Hepatocyte (in vitro differentiated cells): Measurements from ENCODE around the gene GNA14. TPM values are rescaled to one million over a fixed set of nuclear protein-coding genes. Genes with fewer than 3 reads are reported as not detected.

ENCODE experiments used
- DNase-seq: peaks from one replicate; pipeline ENCODE4 v3.0.0-alpha.2; 2016; ENCODE audit warnings: low spot score
- H2AFZ ChIP-seq: fragments of 200-600 bp; sonication (generic); 2 replicates; pipeline ENCODE4 v1.6.0; 2016; ENCODE audit warnings: antibody characterized with exemption, mild to moderate bottlenecking
- H3K27ac ChIP-seq: fragments of 200-600 bp; sonication (generic); 2 replicates; pipeline ENCODE4 v1.5.1; 2016; ENCODE audit warnings: mild to moderate bottlenecking
- H3K27me3 ChIP-seq: fragments of 200-600 bp; sonication (generic); 2 replicates; pipeline ENCODE4 v1.6.1; 2016
- H3K36me3 ChIP-seq: fragments of 200-600 bp; sonication (generic); replicated peaks from 2 replicates; pipeline ENCODE4 v1.5.1; 2016; ENCODE audit warnings: low read depth; ENCODE audit not compliant: insufficient read depth
- H3K4me1 ChIP-seq: fragments of 200-600 bp; sonication (generic); 2 replicates; pipeline ENCODE4 v1.5.1; 2016; ENCODE audit warnings: mild to moderate bottlenecking, moderate library complexity; ENCODE audit not compliant: insufficient read depth
- H3K4me2 ChIP-seq: fragments of 200-600 bp; sonication (generic); 2 replicates; pipeline ENCODE4 v1.6.0; 2016
- H3K4me3 ChIP-seq: fragments of 200-600 bp; sonication (generic); 2 replicates; pipeline ENCODE4 v1.5.1; 2016; ENCODE audit warnings: mild to moderate bottlenecking
- H3K79me2 ChIP-seq: fragments of 200-600 bp; sonication (generic); 2 replicates; pipeline ENCODE4 v1.6.0; 2017; ENCODE audit warnings: mild to moderate bottlenecking
- H3K9me2 ChIP-seq: fragments of 200-600 bp; sonication (generic); replicated peaks from 2 replicates; pipeline ENCODE4 v1.6.0; 2017; ENCODE audit warnings: mild to moderate bottlenecking; ENCODE audit not compliant: insufficient read depth
- H3K9me3 ChIP-seq: fragments of 200-600 bp; sonication (generic); 2 replicates; pipeline ENCODE4 v1.5.1; 2016; ENCODE audit warnings: low read depth, mild to moderate bottlenecking
- H4K20me1 ChIP-seq: fragments of 200-600 bp; sonication (generic); 2 replicates; pipeline ENCODE4 v1.6.0; 2016; ENCODE audit warnings: mild to moderate bottlenecking; ENCODE audit not compliant: insufficient read depth, poor library complexity, severe bottlenecking
- EZH2 ChIP-seq: fragments of 200-600 bp; sonication (generic); IDR thresholded peaks from 2 replicates; pipeline ENCODE4 v1.6.1; 2016; ENCODE audit warnings: antibody characterized with exemption, mild to moderate bottlenecking, borderline replicate concordance
- EZH2phosphoT487 ChIP-seq: fragments of 200-600 bp; sonication (generic); IDR thresholded peaks from one replicate; pipeline ENCODE4 v1.6.1; 2018; ENCODE audit warnings: antibody characterized with exemption, mild to moderate bottlenecking, low read depth, moderate library complexity; ENCODE audit not compliant: unreplicated experiment, severe bottlenecking
- WGBS: methylation state at CpG from one replicate; pipeline ENCODE4 v1.1.6; 2016; ENCODE audit warnings: low lambda C conversion rate; ENCODE audit errors: missing lambda C conversion rate; 5-methylcytosine and 5-hydroxymethylcytosine counted together
- polyA plus RNA-seq: library from polyadenylated mRNA; unstranded; fragments of >200 nt; fragmentation: Nextera tagmentation; extraction: Ambion mirVana; gene quantifications from 2 replicates; pipeline ENCODE4 v1.2.1, GENCODE V29; 2016
- total RNA-seq: library from RNA; depleted of rRNA; stranded (reverse); fragments of >200 nt; gene quantifications from 2 replicates; pipeline ENCODE4 v1.2.3, GENCODE V29; 2014
- TF ChIP-seq, protein P1 (sequence below): fragments of 200-600 bp; sonication (generic); IDR thresholded peaks from 2 replicates; pipeline ENCODE4 v1.5.1; 2016; ENCODE audit warnings: antibody characterized with exemption, mild to moderate bottlenecking; ENCODE audit not compliant: poor library complexity

GNA14 gene
- total and polyA plus RNA-seq, 2 experiments from 2014 or later = 1.2 to 3.1 TPM

DNA sequence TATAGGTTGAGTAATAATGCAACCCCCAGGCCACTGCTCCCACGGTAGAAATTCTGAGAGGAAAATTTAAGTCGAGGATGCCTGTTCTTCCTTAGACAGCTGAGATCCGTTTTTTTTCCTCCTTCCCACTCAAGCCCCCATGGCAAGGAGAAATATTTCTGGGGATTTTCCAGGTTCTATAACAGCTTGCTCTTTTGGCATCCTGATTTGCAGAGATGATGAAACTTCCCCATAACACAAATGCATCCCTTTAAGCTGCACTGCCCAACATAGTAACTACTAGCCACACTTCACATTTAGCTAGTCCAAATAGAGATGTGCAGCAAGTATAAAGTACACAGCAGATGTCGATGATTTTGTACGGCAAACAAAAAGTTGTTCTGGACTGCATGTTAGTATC, 32.5 kb upstream of the GNA14 start:
- no peak for DNase-seq
- Histone ChIP-seq H3K27ac (no peak overlapping the region), H3K4me2 (no peak overlapping the region), H4K20me1 (no peaks in the 10 kb centered on the region), H3K9me3 (no peaks in the 10 kb centered on the region), H3K9me2 (no peaks in the 10 kb centered on the region), H3K27me3 (no peaks in the 10 kb centered on the region), H3K4me1 (no peaks in the 10 kb centered on the region), H2AFZ (no peak overlapping the region), H3K79me2 (no peaks in the 10 kb centered on the region), H3K4me3 (no peak overlapping the region), H3K36me3 (no peaks in the 10 kb centered on the region)
- TF ChIP-seq EZH2phosphoT487 (no peak), EZH2 (no peak)
- TF ChIP-seq, protein P1, sequence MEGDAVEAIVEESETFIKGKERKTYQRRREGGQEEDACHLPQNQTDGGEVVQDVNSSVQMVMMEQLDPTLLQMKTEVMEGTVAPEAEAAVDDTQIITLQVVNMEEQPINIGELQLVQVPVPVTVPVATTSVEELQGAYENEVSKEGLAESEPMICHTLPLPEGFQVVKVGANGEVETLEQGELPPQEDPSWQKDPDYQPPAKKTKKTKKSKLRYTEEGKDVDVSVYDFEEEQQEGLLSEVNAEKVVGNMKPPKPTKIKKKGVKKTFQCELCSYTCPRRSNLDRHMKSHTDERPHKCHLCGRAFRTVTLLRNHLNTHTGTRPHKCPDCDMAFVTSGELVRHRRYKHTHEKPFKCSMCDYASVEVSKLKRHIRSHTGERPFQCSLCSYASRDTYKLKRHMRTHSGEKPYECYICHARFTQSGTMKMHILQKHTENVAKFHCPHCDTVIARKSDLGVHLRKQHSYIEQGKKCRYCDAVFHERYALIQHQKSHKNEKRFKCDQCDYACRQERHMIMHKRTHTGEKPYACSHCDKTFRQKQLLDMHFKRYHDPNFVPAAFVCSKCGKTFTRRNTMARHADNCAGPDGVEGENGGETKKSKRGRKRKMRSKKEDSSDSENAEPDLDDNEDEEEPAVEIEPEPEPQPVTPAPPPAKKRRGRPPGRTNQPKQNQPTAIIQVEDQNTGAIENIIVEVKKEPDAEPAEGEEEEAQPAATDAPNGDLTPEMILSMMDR = no peak
- 88% methylated on average over 5 of the region's 5 CpGs for WGBS

DNA sequence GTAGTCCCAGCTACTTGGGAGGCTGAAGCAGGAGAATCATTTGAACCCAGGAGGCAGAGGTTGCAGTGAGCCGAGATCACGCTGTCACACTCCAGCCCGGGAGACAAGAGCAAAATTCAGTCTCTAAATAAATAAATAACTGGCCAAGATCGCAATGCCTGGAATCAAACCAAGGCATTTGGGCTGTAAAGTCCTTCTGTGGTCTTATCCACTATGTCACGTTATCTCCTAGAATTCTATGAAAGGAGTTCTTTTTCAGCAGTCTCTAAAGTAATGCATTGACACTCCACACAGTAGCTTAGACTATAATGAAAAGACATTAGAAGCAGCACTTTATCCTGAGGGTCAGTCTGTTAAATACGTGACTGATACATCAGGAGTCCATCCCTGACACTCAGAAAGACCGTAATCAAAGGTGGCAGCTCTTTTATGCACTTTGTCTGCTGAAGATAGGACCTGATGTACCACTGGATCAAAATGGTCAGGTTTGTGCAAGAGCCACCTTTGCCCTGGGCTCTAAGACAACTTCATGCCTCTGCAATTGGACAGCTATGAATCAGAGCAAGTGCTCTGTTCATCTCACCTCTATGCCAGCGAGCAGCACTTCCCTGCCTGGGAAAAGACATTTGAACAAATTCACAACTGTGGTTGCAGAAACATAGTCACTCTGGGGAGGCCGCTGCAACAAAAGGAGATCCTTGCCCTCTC, 31.7 kb upstream of the GNA14 start:
- Histone ChIP-seq H3K4me2 (no peak overlapping the region), H3K4me3 (no peak overlapping the region), H2AFZ (no peak overlapping the region), H3K27ac (no peak overlapping the region), H3K27me3 (no peaks in the 10 kb centered on the region), H4K20me1 (no peaks in the 10 kb centered on the region), H3K9me2 (no peaks in the 10 kb centered on the region), H3K36me3 (no peaks in the 10 kb centered on the region), H3K79me2 (no peaks in the 10 kb centered on the region), H3K4me1 (no peaks in the 10 kb centered on the region), H3K9me3 (no peaks in the 10 kb centered on the region)
- DNase-seq = no peak
- TF ChIP-seq, protein P1 = no peak
- TF ChIP-seq EZH2phosphoT487 = no peak
- TF ChIP-seq EZH2 = no peak
- WGBS = 92% methylated on average over 9 of the region's 9 CpGs

DNA sequence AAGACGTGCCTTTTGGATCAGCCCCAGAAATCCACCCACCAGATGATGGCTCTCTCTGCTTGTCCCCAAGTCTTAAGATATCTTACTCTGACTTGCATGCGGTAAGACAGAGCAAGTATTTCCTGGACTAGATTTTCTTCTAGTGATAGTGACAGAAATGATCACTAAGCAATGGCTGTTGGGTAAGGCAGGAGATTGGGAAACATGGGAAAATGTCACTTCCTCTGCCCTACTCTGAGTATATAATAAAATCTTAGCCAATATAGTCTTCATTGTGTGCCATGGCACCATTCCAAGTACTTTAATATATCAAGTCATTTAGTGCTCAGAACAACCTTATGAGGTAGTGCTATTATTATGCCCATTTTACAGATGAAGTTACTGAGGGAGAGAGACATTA, 31.0 kb upstream of the GNA14 start:
- Histone ChIP-seq H3K79me2 (no peaks in the 10 kb centered on the region), H3K4me3 (no peak overlapping the region), H2AFZ (no peak overlapping the region)

More for the DNA sequence above, 31.0 kb upstream of the GNA14 start:
- Histone ChIP-seq H3K4me2 (no peak overlapping the region), H4K20me1 (no peaks in the 10 kb centered on the region), H3K4me1 (no peaks in the 10 kb centered on the region), H3K27me3 (no peaks in the 10 kb centered on the region), H3K36me3 (no peaks in the 10 kb centered on the region), H3K27ac (no peak overlapping the region), H3K9me2 (no peaks in the 10 kb centered on the region), H3K9me3 (no peaks in the 10 kb centered on the region)
- DNase-seq = no peak
- TF ChIP-seq EZH2 = no peak
- TF ChIP-seq EZH2phosphoT487 = no peak
- TF ChIP-seq, protein P1 = no peak
- WGBS = 89% methylated on average over 2 of the region's 2 CpGs
